WTC11 (cell line): ENCODE measurements around the gene EVI5L. TPM values are rescaled to one million over a fixed set of nuclear protein-coding genes. Genes with fewer than 3 reads are reported as not detected.
"Not testable (repeated sequence)": the region's sequence is repeated elsewhere in the genome, so short reads cannot be mapped to it uniquely, and the experiment has no call there.

ENCODE experiments used
- ATAC-seq: fragments of 200-7000 bp; cut with Tn5 transposase; 2 replicates; pipeline ENCODE4 v1.10.0; 2021; ENCODE audit warnings: mild to moderate bottlenecking, moderate library complexity
- CTCF ChIA-PET: fragments of 300-600 bp; sonication (Branson Sonifier 250); formaldehyde crosslinking; loops from one replicate; lab custom pipeline; 2021; ENCODE audit warnings: antibody characterized with exemption; lab: Charles Lee
- POLR2A ChIA-PET: fragments of 350-600 bp; sonication (Branson Sonifier 250); formaldehyde crosslinking; loops from one replicate; lab custom pipeline; 2021; ENCODE audit warnings: antibody characterized with exemption; lab: Charles Lee
- DNase-seq: peaks from one replicate; pipeline ENCODE4 v3.0.0; 2021; ENCODE audit warnings: low spot score
- H3K27ac Mint-ChIP-seq: 2 replicates; pipeline ENCODE4 v1.8.0; 2021; ENCODE audit warnings: mixed read lengths
- H3K27me3 Mint-ChIP-seq: 2 replicates; pipeline ENCODE4 v1.8.0; 2021; ENCODE audit warnings: low read depth, mild to moderate bottlenecking, moderate library complexity, mixed read lengths
- H3K36me3 Mint-ChIP-seq: 2 replicates; pipeline ENCODE4 v1.8.0; 2021; ENCODE audit warnings: mixed read lengths
- H3K4me1 Mint-ChIP-seq: 2 replicates; pipeline ENCODE4 v1.8.0; 2022; ENCODE audit warnings: mixed read lengths
- H3K4me3 Mint-ChIP-seq: 2 replicates; pipeline ENCODE4 v1.8.0; 2021; ENCODE audit warnings: mild to moderate bottlenecking, moderate library complexity, mixed read lengths
- H3K9me3 Mint-ChIP-seq: 2 replicates; pipeline ENCODE4 v1.8.0; 2021; ENCODE audit warnings: mixed read lengths
- ATF2 ChIP-seq: sonication (generic); formaldehyde crosslinking; IDR thresholded peaks from 2 replicates; pipeline ENCODE4 v1.8.1; 2022; ENCODE audit warnings: low read depth, missing genetic modification reagents, borderline replicate concordance
- CREB1 ChIP-seq: sonication (generic); formaldehyde crosslinking; IDR thresholded peaks from 2 replicates; pipeline ENCODE4 v1.8.0; 2023; ENCODE audit warnings: mild to moderate bottlenecking, missing genetic modification reagents
- EMX1 ChIP-seq: fragments of 250-450 bp; sonication (Bioruptor Pico); IDR thresholded peaks from 2 replicates; pipeline ENCODE4 v1.8.0; 2021; ENCODE audit warnings: mild to moderate bottlenecking
- FOXP1 ChIP-seq: sonication (generic); formaldehyde crosslinking; IDR thresholded peaks from 2 replicates; pipeline ENCODE4 v1.8.0; 2022; ENCODE audit warnings: missing genetic modification reagents, mild to moderate bottlenecking, moderate library complexity, borderline replicate concordance
- GABPB1 ChIP-seq: sonication (generic); formaldehyde crosslinking; IDR thresholded peaks from 2 replicates; pipeline ENCODE4 v1.8.1; 2023; ENCODE audit warnings: mild to moderate bottlenecking, missing genetic modification reagents
- IRF2 ChIP-seq: sonication (generic); formaldehyde crosslinking; IDR thresholded peaks from 2 replicates; pipeline ENCODE4 v1.8.0; 2022; ENCODE audit warnings: low read depth, missing genetic modification reagents, borderline replicate concordance
- MXD4 ChIP-seq: fragments of 250-450 bp; sonication (Bioruptor Pico); IDR thresholded peaks from 2 replicates; pipeline ENCODE4 v1.8.0; 2021; ENCODE audit warnings: mild to moderate bottlenecking, moderate library complexity, borderline replicate concordance
- NR3C1 ChIP-seq: sonication (generic); formaldehyde crosslinking; conservative IDR thresholded peaks from 2 replicates; pipeline ENCODE4 v1.8.1; 2023; ENCODE audit warnings: low read depth, mild to moderate bottlenecking, missing genetic modification reagents
- TP53 ChIP-seq: sonication (generic); formaldehyde crosslinking; IDR thresholded peaks from 2 replicates; pipeline ENCODE4 v1.8.1; 2023; ENCODE audit warnings: mild to moderate bottlenecking, missing genetic modification reagents
- ZBTB21 ChIP-seq: sonication (generic); formaldehyde crosslinking; IDR thresholded peaks from 2 replicates; pipeline ENCODE4 v1.8.1; 2023; ENCODE audit warnings: mild to moderate bottlenecking, missing genetic modification reagents, borderline replicate concordance
- ZNF263 ChIP-seq: sonication (generic); formaldehyde crosslinking; IDR thresholded peaks from 2 replicates; pipeline ENCODE4 v1.8.1; 2022; ENCODE audit warnings: low read depth, mild to moderate bottlenecking, moderate library complexity, missing genetic modification reagents
- ZNF317 ChIP-seq: sonication (generic); formaldehyde crosslinking; IDR thresholded peaks from 2 replicates; pipeline ENCODE4 v1.8.1; 2023; ENCODE audit warnings: low read depth, mild to moderate bottlenecking, moderate library complexity, missing genetic modification reagents, borderline replicate concordance
- ZNF396 ChIP-seq: fragments of 250-450 bp; sonication (Bioruptor Pico); IDR thresholded peaks from 2 replicates; pipeline ENCODE4 v1.8.0; 2021; ENCODE audit warnings: mild to moderate bottlenecking, moderate library complexity, borderline replicate concordance
- ZNF425 ChIP-seq: fragments of 250-450 bp; sonication (Bioruptor Pico); conservative IDR thresholded peaks from 2 replicates; pipeline ENCODE4 v1.9.0; 2021; ENCODE audit warnings: mild to moderate bottlenecking
- ZSCAN18 ChIP-seq: fragments of 250-450 bp; sonication (Bioruptor Pico); IDR thresholded peaks from 2 replicates; pipeline ENCODE4 v2.1.2; 2022; ENCODE audit warnings: mild to moderate bottlenecking, moderate library complexity
- total RNA-seq: library from RNA; stranded (reverse); gene quantifications from 3 replicates; pipeline ENCODE4 v1.2.3, GENCODE V29; 2021
- TF ChIP-seq, protein P1 (sequence below): sonication (generic); formaldehyde crosslinking; IDR thresholded peaks from 2 replicates; pipeline ENCODE4 v1.8.1; 2023; ENCODE audit warnings: mild to moderate bottlenecking, missing genetic modification reagents, moderate library complexity
- TF ChIP-seq, protein P2 (sequence below): sonication (generic); formaldehyde crosslinking; IDR thresholded peaks from 2 replicates; pipeline ENCODE4 v1.8.0; 2023; ENCODE audit warnings: mild to moderate bottlenecking, missing genetic modification reagents
- TF ChIP-seq, protein P3 (sequence below): fragments of 250-450 bp; sonication (Bioruptor Pico); IDR thresholded peaks from 2 replicates; pipeline ENCODE4 v1.9.0; 2021; ENCODE audit warnings: mild to moderate bottlenecking
- TF ChIP-seq, protein P4 (sequence below): fragments of 250-450 bp; sonication (Bioruptor Pico); IDR thresholded peaks from 2 replicates; pipeline ENCODE4 v1.8.0; 2021; ENCODE audit warnings: mild to moderate bottlenecking

The EVI5L gene
- total RNA-seq, 1 experiment from 2014 or later, result 10.5 TPM

- no peak for TF ChIP-seq TP53
- TF ChIP-seq, protein P1, sequence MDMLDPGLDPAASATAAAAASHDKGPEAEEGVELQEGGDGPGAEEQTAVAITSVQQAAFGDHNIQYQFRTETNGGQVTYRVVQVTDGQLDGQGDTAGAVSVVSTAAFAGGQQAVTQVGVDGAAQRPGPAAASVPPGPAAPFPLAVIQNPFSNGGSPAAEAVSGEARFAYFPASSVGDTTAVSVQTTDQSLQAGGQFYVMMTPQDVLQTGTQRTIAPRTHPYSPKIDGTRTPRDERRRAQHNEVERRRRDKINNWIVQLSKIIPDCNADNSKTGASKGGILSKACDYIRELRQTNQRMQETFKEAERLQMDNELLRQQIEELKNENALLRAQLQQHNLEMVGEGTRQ, result no peak
- TF ChIP-seq FOXP1 (CRISPR knock-in tag), result no peak
- TF ChIP-seq MXD4 (CRISPR knock-in tag), result no peak
- TF ChIP-seq, all 79 proteins: peak for 5
Measured at GRCh38 chr19:7858109-7858770, 28.2 kb downstream of the EVI5L start (continued).

GRCh38 chr19:7859087-7859486 lies 29.1 kb downstream of the EVI5L start:
- POLR2A ChIA-PET, result interaction anchor here (2.6 kb wide), 1 partner anchor 10 kb away, joined by 19 read pairs; no protein-coding TSS in a partner anchor
- CTCF ChIA-PET, result interaction anchor here (1.2 to 3.1 kb wide), 6 partner anchors 10 to 178 kb away, joined by 3 to 65 read pairs (median 16); partner anchors contain the start of genes SNAPC2 and TRAPPC5
- Mint-ChIP-seq H3K27me3 (peaks cover 73% of the 10 kb centered on the region), H3K4me1 (peaks cover 12% of the 10 kb centered on the region), H3K4me3 (peak overlapping the region; percentile 25; the same call in 1 of the 2 replicates)
- ATAC-seq, H3K27ac Mint-ChIP-seq, H3K9me3 Mint-ChIP-seq, H3K36me3 Mint-ChIP-seq, DNase-seq: not testable (repeated sequence)

GRCh38 chr19:7859831-7860713 lies 30.1 kb downstream of the EVI5L start:
- Mint-ChIP-seq H3K4me3 (no peak overlapping the region; the same call in 1 of the 2 replicates), H3K36me3 (no peaks in the 10 kb centered on the region), H3K9me3 (no peaks in the 10 kb centered on the region), H3K4me1 (peaks cover 16% of the 10 kb centered on the region), H3K27ac (no peak overlapping the region), H3K27me3 (peaks cover 74% of the 10 kb centered on the region)
- ChIA-PET POLR2A (interaction anchor here (0.7 to 2.6 kb wide), 3 partner anchors 9 to 73 kb away, joined by 3 to 19 read pairs (median 3); no protein-coding TSS in a partner anchor), CTCF (interaction anchor here (0.6 to 4.5 kb wide), 9 partner anchors 7 to 179 kb away, joined by 3 to 45 read pairs (median 16); partner anchors contain the start of genes MAP2K7, SNAPC2 and TRAPPC5)
- DNase-seq, result no peak
- no peak for ATAC-seq
- TF ChIP-seq ATF2 (CRISPR knock-in tag) (no peak), ZNF317 (no peak), NR3C1 (CRISPR knock-in tag) (no peak), GABPB1 (no peak), ZBTB21 (CRISPR knock-in tag) (no peak), ZNF425 (CRISPR knock-in tag) (no peak), ZNF396 (CRISPR knock-in tag) (no peak), EMX1 (CRISPR knock-in tag) (no peak), CREB1 (no peak), ZNF263 (CRISPR knock-in tag) (no peak), ZSCAN18 (CRISPR knock-in tag) (no peak), IRF2 (CRISPR knock-in tag) (no peak)
- TF ChIP-seq, protein P2, sequence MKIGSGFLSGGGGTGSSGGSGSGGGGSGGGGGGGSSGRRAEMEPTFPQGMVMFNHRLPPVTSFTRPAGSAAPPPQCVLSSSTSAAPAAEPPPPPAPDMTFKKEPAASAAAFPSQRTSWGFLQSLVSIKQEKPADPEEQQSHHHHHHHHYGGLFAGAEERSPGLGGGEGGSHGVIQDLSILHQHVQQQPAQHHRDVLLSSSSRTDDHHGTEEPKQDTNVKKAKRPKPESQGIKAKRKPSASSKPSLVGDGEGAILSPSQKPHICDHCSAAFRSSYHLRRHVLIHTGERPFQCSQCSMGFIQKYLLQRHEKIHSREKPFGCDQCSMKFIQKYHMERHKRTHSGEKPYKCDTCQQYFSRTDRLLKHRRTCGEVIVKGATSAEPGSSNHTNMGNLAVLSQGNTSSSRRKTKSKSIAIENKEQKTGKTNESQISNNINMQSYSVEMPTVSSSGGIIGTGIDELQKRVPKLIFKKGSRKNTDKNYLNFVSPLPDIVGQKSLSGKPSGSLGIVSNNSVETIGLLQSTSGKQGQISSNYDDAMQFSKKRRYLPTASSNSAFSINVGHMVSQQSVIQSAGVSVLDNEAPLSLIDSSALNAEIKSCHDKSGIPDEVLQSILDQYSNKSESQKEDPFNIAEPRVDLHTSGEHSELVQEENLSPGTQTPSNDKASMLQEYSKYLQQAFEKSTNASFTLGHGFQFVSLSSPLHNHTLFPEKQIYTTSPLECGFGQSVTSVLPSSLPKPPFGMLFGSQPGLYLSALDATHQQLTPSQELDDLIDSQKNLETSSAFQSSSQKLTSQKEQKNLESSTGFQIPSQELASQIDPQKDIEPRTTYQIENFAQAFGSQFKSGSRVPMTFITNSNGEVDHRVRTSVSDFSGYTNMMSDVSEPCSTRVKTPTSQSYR, result no peak
- TF ChIP-seq, protein P3, sequence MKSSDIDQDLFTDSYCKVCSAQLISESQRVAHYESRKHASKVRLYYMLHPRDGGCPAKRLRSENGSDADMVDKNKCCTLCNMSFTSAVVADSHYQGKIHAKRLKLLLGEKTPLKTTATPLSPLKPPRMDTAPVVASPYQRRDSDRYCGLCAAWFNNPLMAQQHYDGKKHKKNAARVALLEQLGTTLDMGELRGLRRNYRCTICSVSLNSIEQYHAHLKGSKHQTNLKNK (CRISPR knock-in tag), result no peak
- TF ChIP-seq, protein P4, sequence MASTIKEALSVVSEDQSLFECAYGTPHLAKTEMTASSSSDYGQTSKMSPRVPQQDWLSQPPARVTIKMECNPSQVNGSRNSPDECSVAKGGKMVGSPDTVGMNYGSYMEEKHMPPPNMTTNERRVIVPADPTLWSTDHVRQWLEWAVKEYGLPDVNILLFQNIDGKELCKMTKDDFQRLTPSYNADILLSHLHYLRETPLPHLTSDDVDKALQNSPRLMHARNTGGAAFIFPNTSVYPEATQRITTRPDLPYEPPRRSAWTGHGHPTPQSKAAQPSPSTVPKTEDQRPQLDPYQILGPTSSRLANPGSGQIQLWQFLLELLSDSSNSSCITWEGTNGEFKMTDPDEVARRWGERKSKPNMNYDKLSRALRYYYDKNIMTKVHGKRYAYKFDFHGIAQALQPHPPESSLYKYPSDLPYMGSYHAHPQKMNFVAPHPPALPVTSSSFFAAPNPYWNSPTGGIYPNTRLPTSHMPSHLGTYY (CRISPR knock-in tag), result no peak
